A673 (cell line): ENCODE results near the gene GTF2E1.

ENCODE experiments used
- CTCF ChIP-seq: fragments of 300-800, 200-600 bp; sonication (generic); conservative IDR thresholded peaks from 2 replicates; pipeline ENCODE4 v1.5.1; 2017; ENCODE audit warnings: low read depth, mild to moderate bottlenecking, antibody characterized with exemption, low read length, moderate library complexity, mixed read lengths
- EZH2 ChIP-seq: fragments of 200-600 bp; sonication (generic); IDR thresholded peaks from 2 replicates; pipeline ENCODE4 v1.6.1; 2017; ENCODE audit warnings: borderline replicate concordance, low read depth, mild to moderate bottlenecking, mixed read lengths, antibody characterized with exemption, low read length; ENCODE audit not compliant: poor library complexity, severe bottlenecking

GRCh38 chr3:120831066-120831465, 88.5 kb downstream of the GTF2E1 start:
- TF ChIP-seq CTCF (no peak), EZH2 (no peak)
